NOMO-1 treated with dmso at 0.1 percent for 144 hours (cell line): ENCODE data around the gene KYNU.
"Not testable (repeated sequence)": the region's sequence is repeated elsewhere in the genome, so short reads cannot be mapped to it uniquely, and the experiment has no call there.

ENCODE experiments used
- DNase-seq: peaks from one replicate; lab custom pipeline; 2025; ENCODE audit not compliant: unreplicated experiment; lab: John Stamatoyannopoulos, UW

The KYNU gene

DNA sequence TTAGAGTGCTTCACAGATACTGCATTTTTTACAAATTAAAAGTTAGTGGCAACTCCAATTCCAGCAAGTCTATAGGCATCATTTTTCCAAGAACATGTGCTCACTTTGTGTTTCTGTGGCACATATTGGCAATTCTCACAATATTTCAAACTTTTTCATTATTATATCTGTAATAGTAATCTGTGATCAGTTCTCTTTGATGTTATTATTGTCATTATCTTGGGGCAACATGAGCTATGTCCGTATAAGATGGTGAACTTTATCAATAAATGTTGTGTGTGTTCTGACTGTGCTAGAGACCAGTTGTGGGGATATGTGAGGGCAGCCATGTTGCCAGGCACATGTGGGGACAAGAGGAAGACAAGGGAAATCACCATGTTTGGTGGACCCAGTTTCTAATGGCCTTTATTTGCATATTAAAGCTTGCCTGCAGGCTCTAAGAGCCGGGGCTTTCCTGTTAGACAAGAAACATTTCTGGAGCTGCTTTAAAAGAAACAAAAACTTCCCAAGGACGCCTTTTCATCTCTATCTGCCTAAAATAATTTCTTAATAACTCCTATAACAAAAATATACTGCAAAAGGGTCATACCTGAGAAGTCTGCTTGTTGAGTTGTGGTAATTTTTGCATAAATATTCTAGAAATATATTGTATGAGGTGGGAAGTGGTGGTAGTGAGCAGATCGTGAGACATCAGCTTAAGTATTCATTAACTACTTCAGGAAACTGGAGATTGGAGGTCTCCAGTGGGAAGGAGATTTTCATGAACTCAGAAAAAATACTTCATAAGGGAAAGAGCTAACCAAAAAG is 37.2 kb downstream of the KYNU start:
- DNase-seq = no peak

DNA sequence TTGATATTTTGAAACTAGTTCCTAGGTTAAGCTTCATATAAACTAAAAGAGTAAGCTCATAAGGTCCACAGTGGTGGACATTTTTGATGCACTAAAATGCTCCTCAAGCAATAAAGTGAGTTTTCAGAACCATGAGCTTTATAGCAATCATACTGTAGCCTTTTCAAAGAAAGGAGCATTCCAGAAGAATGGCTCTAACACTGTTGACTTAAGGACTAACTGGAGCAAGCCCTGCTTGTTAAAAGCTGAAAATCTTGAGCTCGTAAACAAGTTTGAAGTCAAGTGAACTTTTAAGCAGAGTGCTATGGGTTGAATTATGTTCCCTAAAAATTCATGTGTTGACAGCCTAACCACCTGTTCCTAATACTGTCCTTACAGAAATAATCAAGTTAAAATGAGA is 38.0 kb downstream of the KYNU start:
- no peak for DNase-seq

DNA sequence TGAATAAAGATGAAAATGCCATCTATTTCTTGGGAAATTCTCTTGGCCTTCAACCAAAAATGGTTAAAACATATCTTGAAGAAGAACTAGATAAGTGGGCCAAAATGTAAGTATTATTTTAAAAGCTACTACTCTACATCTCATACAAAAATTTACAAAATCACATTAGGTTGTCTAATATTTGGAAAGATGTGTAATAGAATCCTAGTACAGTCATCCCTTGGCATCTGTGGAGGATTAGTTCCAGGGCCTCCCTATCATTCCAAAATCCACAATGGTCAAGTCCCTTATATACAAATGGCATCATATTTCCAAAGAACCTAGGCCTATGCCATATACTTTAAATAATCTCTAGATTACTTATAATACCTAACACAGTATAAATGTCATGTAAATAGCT is 41.2 kb downstream of the KYNU start:
- no peak for DNase-seq

DNA sequence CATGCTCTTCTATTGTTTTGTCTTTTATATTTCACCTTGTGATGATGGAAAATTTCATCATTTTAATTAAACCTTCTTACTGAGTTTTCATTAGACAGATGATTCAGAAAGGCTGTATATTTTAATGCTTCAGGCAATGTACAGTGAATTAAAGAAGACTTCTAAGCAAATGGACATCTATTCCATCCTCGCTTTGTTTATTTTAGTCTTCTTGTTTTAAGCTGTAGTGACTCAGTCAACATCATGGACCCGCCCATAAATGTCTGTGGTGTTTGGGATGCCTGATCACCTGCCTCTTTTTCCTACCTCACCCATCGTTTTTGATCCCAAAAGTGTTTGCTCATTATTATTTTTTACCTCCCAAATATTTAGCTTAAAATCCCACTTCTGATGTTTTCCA is 43.1 kb downstream of the KYNU start:
- no peak for DNase-seq

DNA sequence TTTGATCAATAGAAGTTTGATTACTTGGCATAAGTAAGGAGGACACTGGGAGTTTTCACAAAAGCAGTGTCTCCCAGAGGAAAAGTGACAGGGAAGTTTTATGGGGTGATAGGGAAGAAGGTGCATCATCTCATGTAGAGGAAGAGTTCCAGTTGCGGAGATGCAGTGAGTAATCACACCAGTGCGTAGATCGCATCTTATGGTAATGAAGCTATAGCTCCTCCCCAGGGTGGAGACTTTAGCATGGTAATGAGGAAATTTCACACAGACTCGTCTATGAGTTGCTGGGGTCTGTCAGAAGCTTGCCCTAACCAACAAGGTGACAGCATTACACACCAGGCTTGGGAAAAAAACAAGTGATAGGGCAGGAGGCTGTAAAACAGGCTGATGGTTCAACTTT is 49.0 kb downstream of the KYNU start:
- no peak for DNase-seq

DNA sequence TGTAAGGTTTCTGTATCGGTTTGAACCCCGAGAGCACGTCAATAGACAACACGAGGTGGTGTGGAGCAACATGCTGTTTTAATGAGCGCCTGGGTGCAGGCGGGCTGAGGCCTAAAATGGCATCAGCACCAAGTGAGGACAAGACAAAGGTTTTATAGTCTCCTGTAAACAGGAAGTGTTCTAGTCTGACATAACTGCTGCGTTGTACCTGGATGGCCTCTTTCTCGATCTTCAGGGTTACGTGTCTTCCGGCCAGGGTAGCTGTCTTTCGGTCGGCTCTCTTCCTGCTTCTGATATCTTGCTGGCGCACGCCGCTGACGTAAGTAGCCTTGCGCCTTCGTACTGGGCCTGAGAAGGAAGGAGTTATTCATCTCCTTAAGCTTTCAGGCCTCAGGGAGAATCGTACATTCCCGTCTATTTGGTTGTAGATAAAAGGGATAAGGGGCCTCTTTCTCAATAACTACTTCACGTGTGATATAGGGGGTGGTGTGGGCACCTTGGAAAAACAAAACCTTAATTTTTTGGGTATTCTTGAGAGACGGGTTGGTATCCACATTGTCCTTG is 53.5 kb downstream of the KYNU start:
- no peak for DNase-seq

DNA sequence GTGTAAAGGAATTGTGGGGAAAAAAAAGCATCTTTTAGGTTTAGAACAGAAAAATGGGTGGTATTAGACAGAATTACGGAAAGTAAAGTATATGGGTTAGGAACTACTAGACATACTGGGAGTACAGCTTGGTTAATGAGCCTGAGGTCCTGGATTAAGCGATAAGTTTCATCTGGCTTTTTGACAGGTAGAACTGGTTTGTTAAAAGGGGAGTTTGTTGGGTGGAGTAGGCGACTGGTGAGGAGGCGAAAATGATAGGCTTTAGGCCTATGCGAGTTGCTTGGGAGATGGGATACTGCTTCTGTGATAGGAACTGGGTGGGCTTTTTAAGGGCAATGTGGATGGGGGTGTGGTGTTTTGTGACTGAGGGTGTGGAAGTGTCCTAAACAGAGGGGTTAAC is 56.5 kb downstream of the KYNU start:
- DNase-seq = no peak

DNA sequence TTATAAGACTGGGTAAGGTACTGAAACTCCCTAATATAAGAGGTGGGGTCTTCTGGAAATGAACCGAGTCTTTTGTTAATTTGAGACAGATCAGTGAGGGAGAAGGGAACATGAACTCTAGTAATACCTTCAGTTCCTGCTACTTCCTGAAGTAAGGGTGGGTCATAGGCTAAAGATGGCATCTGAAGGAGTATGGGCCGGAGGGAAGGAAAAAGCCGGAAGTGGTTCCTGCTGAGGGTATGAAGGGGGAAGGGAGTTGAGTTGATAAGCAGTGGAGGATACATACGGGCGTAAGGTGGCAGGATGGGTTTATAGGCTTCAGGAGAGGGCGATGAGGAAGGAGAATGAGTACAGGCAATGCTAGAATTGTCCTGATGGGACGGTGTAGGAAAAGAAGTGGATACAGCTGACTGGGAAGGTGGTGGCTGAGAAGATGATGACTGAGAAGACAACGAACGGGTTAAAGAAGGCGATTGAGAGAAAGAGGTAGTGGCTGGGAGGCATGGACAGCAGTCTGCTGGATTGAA is 58.2 kb downstream of the KYNU start:
- no peak for DNase-seq

DNA sequence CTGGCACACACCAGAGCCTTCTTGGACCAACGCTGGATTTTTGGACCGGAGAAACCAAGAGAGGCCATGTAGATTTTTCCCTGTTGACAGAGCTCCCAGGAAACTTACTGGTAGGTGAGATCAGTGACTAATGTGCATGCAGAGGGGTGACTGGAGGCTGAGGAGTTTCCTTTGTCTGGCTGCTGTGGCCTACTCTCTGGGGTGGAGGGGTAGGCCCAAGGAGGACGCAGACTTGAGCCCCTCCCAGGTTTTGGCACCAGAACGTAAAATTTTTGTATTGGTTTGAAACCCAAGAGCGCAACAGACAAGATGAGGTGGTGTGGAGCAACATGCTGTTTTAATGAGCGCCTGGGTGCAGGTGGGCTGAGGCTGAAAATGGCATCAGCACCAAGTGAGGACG is 59.2 kb downstream of the KYNU start:
- no peak for DNase-seq

DNA sequence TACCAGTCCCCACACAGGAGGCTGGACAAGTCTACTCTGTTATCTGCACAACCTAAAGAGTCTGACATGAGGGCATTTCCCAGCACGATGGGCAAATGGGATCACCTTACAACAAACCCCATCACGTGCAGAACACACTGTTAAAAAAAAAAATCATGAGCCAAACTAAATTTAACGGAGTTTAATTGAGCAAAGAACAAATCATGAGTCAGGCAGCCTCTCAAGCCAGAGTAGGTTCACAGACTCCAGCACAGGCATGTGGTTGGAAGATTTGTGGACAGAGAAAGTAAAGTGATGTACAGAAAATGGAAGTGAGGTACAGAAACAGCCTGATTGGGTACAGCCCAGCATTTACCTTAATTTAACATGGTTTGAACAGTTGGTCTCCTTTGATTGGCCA is 59.9 kb downstream of the KYNU start:
- DNase-seq = no peak

DNA sequence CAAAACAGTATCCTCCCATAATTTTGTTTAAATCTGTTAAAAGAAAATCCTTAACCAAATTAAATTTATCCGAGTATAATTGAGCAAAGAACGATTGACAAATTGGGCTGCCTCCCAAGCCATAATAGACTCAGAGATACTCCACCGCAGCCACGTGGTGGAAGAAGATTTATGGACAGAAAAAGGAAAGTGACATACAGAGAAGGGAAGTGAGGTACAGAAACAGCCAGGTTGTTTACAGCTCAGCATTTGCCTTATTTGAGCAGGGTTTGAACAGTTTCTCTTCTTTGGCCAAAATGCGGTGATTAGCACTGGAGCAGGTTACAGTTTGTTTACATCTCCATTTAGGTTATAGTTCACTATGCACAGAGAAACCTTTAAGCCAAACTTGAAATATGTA is 60.8 kb downstream of the KYNU start:
- DNase-seq = peak; percentile 28

DNA sequence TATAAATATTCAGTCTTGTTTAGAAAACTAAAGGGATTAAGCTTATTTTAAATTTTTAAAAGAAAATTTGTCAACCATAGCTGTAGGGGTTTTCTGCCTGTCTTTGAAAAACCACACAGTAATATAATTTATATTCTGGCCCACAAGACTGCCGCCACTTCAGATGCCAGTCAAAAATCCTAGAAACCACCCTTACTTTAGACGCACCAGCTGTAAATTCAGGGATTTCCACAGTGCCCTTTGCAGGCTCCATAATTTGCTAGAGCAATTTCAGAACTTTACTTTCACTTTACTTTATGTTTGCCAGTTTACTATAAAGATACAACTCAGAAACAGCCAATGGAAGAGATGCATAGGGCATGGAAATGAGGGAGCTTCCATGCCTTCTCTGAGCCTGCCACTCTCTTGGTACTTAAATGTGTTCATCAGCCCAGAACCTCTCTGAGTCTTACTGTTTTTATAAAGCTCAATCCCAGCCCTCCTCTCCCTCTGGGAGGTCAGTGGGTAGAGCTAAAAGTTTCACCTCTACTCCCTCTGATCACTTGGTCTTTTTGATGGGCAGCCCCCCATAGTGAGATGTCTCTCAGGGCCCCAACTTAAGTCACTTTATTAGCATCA is 63.3 kb downstream of the KYNU start:
- no peak for DNase-seq

DNA sequence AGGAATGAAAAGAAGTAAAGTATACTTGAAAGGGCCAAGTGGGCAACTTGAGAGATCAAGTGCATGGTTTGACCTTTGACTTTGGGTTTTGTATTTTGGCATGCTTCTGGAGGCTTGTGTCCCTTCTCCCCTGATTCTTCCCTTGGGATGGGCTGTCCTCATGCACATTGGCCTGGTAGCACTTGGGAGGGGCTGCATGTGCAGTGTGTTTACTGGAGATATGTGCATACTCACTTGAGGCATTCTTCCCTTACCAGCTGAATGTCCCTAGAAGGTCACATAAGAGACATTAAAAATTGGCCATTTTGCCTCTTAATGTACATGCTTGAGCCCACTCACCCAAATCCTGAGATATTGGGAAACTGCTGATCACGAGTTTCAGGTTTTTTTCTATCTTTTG is 65.2 kb downstream of the KYNU start:
- no peak for DNase-seq

DNA sequence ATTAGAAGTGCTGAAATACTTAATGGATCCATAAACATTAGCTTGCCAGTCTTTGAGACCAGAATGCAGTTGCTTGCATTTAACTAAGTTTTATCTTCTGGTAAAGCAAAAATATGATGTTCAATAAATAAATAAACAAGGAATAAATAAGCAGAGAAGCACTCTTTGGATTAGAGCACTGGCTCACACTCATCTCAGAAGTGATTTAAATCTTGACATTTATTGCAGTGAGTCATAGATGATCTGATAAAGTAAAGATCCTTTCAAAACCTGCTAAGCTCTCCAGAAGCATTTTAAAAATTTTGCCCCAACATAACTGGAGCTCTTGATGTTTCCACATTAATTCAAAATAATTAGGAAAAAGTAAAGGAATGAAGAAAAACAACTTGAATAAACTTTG is 66.8 kb downstream of the KYNU start:
- DNase-seq = no peak

DNA sequence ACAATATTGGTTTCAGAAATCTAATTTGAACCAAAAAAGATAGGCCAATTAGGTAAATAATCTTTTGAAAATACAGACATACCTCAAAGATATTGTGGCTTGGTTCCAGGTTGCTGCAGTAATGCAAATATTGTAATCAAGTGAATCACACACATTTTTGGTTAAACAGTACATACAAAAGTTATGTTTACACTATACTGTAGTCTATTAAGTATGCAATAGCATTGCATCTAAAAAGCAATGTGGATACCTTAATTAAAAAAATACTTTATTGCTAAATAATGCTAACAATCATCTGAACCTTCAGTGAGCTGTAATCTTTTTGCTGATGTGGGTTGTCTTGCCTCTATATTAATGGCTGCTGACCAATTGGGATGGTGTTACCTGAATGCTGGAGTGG is 67.3 kb downstream of the KYNU start:
- no peak for DNase-seq

DNA sequence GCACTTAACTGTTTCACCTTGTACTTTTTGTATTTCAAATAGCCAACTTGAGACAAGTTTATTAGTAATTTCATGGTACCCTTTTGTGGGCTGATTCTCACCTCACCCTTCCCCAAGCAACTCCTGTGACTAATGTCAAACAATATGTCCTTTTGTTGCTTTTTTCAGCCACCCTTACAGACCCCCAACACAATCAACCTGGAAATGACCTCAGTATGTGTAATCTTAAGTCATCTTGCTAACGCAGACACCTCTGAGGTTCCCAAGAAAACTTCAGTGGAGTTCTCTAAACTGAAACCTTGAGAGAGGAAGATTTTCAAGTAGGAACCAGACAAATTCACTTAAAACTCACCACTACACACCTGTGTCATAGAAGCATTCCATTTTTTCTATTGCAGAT is 69.5 kb downstream of the KYNU start:
- DNase-seq = no peak

DNA sequence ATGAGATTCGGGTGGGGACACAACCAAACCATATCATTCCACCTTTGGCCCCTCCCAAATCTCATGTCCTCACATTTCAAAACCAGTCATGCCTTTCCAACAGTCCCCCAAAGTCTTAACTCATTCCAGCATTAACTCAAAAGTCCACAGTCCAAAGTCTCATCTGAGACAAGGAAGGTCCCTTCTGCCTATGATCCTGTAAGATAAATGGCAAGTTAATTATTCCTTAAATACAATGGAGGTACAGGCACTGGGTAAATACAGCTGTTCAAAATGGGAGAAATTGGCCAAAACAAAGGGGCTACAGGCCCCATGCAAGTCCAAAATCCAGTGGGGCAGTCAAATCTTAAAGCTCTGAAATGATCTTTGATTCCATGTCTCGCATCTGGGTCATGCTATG is 71.3 kb downstream of the KYNU start:
- DNase-seq = not testable (repeated sequence)

DNA sequence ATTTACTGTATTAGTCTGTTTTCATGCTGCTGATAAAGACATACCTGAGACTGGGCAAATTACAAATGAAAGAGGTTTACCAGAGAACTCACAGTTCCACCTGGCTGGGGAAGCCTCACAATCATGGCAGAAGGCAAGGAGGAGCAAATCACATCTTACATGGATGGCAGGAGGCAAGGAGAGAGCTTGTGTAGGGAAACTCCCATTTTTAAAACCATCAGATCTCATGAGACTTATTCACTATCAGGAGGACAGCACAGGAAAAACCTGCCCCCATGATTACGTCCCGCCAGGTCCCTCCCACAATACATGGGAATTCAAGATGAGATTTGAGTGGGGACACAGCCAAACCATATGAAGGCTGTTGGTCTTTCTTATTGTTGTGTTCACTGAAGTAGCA is 72.9 kb downstream of the KYNU start:
- not testable (repeated sequence) for DNase-seq

DNA sequence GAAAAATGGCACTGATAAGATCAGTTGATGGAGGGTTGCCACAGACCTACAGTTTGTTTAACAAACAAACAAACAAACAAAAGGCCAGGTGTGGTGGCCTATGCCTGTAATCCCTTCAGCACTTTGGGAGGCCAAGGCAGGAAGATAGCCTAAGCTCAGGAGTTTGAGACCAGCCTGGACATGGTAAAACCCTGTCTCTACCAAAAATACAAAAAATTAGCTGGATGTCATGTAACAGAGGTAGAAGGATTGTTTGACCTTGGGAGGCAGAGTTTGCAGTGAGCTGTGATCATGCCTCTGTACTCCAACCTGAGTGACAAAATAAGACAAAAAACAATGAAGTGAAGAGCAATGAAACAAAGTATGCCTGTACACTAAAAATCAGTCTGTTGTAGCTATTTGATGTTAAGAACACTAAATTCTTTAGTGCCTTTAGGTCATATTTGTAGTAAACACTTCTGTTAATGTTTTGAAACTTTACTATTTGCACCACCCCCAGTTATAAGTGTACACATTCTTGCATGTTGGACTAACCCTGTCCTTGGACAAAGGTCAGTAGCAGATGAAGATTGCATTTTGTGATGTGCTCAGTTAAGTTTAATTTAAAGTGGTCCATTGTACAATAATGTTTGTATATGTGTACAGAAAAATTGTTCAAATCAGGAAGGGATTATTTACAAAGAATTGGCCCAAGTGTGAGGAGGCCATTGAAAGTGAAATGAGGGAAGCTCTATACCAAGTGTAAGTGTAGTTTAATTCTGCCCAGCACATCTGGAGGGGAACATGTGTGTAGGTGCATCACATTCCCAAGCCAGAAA is 73.9 kb downstream of the KYNU start:
- no peak for DNase-seq

DNA sequence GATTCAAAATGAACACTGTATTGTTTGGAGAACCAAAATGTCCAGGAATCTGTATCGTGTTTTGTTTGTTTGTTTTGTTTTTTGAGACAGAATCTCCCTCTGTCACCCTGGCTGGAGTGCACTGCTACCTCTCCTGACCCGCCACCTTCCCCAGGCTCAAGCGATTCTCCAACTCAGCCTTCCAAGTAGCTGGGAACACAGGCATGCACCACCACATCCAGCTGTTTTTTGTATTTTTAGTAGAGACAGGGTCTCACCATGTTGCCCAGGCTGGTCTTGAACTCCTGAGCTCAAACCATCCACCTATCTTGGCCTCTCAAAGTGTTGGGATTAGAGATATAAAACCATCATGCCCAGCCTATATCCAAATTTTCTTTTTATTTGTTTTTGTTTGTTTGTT is 74.6 kb downstream of the KYNU start:
- no peak for DNase-seq

DNA sequence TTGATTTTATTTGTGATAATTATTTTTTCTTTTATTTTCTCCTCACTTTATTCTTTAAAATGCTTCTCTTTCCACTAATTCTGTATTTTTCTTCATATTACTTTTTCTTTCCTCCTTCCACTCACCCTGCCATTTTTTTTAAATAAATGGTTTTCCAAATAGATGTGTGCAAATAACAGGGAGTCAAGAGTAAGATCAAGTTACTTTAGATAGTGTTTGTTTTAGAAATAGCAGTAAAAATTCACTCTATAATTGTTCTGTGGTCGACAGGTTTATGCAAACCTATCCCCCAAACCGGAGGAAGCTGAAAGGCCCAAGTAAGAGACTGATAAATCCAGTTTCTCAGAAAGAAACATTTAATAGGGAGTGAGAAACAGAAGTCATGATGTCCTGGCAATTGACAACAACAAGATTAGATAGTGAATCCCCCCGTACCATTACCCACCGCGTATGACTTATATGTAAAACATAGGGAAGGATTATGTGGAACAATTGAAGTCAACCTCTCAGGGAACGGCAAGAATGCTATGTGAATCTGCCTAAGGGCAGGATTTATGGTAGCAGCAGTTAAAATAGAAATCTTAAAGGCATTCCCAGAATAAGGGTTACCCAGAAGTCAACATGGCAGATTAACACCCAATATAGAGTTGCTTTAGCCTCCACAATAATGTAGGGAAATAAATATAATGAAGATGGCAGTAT is 75.5 kb downstream of the KYNU start:
- DNase-seq = no peak
